DMS53 treated with DMSO at 0.1 percent for 48 hours (cell line): ENCODE results near the gene BLOC1S4.
"Not testable (repeated sequence)": the region's sequence is repeated elsewhere in the genome, so short reads cannot be mapped to it uniquely, and the experiment has no call there.

ENCODE experiments used
- DNase-seq: peaks from one replicate; lab custom pipeline; 2025; ENCODE audit not compliant: unreplicated experiment; lab: John Stamatoyannopoulos, UW

BLOC1S4 gene

GRCh38 chr4:6716018-6716911, at the start of gene BLOC1S4:
TSS of gene BLOC1S4 (plus strand) at chr4:6716174. CDS start at chr4:6716210, 36 bp downstream.
- peak; percentile 92 for DNase-seq

- peak; percentile 55 for DNase-seq
Measured at GRCh38 chr4:6668391-6668790, 47.6 kb upstream of the BLOC1S4 start.

- DNase-seq: no peak
Measured at GRCh38 chr4:6671648-6672047, 44.3 kb upstream of the BLOC1S4 start.

- no peak for DNase-seq
Measured at GRCh38 chr4:6672131-6672530, 43.8 kb upstream of the BLOC1S4 start.

- DNase-seq: not testable (repeated sequence)
Measured at GRCh38 chr4:6672541-6673190, 43.3 kb upstream of the BLOC1S4 start.

GRCh38 chr4:6673191-6673659, 42.7 kb upstream of the BLOC1S4 start:
- DNase-seq: peak; percentile 29

GRCh38 chr4:6673660-6674499, 42.1 kb upstream of the BLOC1S4 start:
- DNase-seq: peak; percentile 97

- DNase-seq: peak; percentile 74
Measured at GRCh38 chr4:6674500-6675149, 41.3 kb upstream of the BLOC1S4 start.

- no peak for DNase-seq
Measured at GRCh38 chr4:6676722-6677558, 39.0 kb upstream of the BLOC1S4 start.

GRCh38 chr4:6680372-6681034, 35.5 kb upstream of the BLOC1S4 start:
- no peak for DNase-seq

GRCh38 chr4:6681191-6681590, 34.8 kb upstream of the BLOC1S4 start:
- DNase-seq: peak; percentile 14

- no peak for DNase-seq
Measured at GRCh38 chr4:6682862-6683590, 32.9 kb upstream of the BLOC1S4 start.

GRCh38 chr4:6684656-6685055, 31.3 kb upstream of the BLOC1S4 start:
- no peak for DNase-seq

GRCh38 chr4:6686104-6686787, 29.7 kb upstream of the BLOC1S4 start:
- no peak for DNase-seq

GRCh38 chr4:6687947-6688878, 27.8 kb upstream of the BLOC1S4 start:
- peak; percentile 97 for DNase-seq

GRCh38 chr4:6688879-6689505, 27.0 kb upstream of the BLOC1S4 start:
- DNase-seq: peak; percentile 97
